GM19328 (cell line): Measurements from ENCODE around the gene BLM.
"Not testable (repeated sequence)": the region's sequence is repeated elsewhere in the genome, so short reads cannot be mapped to it uniquely, and the experiment has no call there.

Source experiments
- ATAC-seq: cut with Tn5 transposase; IDR thresholded peaks from one replicate; pipeline ENCODE4 v1.9.1; 2021; ENCODE audit warnings: mild to moderate bottlenecking, moderate library complexity; ENCODE audit not compliant: unreplicated experiment

BLM gene

GRCh38 chr15:90818251-90819210, 101.4 kb downstream of the BLM start:
- ATAC-seq: no peak

GRCh38 chr15:90819390-90819789, 102.2 kb downstream of the BLM start:
- ATAC-seq: no peak

- no peak for ATAC-seq
These were observed 102.7 kb downstream of the BLM start for GRCh38 chr15:90819850-90820249.

- ATAC-seq: no peak
These were observed 103.3 kb downstream of the BLM start for GRCh38 chr15:90820481-90820880.

GRCh38 chr15:90822204-90822955, 105.2 kb downstream of the BLM start:
- ATAC-seq: no peak

- ATAC-seq: no peak
These were observed 106.4 kb downstream of the BLM start for GRCh38 chr15:90823455-90823974.

- ATAC-seq: not testable (repeated sequence)
These were observed 108.2 kb downstream of the BLM start for GRCh38 chr15:90825115-90825899.

GRCh38 chr15:90826206-90826885, 109.2 kb downstream of the BLM start:
- not testable (repeated sequence) for ATAC-seq

GRCh38 chr15:90826886-90827435, 109.8 kb downstream of the BLM start:
- ATAC-seq: no peak

- no peak for ATAC-seq
These were observed 111.0 kb downstream of the BLM start for GRCh38 chr15:90828111-90828510.

GRCh38 chr15:90829126-90829525, 112.0 kb downstream of the BLM start:
- ATAC-seq: no peak

GRCh38 chr15:90829942-90830440, 112.8 kb downstream of the BLM start:
- ATAC-seq: no peak

GRCh38 chr15:90834626-90835025, 117.5 kb downstream of the BLM start:
- no peak for ATAC-seq

GRCh38 chr15:90836296-90836871, 119.2 kb downstream of the BLM start:
- no peak for ATAC-seq

- no peak for ATAC-seq
These were observed 119.9 kb downstream of the BLM start for GRCh38 chr15:90837094-90837493.

- no peak for ATAC-seq
These were observed 121.0 kb downstream of the BLM start for GRCh38 chr15:90838139-90838538.

GRCh38 chr15:90838544-90838943, 121.4 kb downstream of the BLM start:
- ATAC-seq: no peak

- no peak for ATAC-seq
These were observed 122.3 kb downstream of the BLM start for GRCh38 chr15:90839187-90840071.
